Chondrocyte (in vitro differentiated cells): ENCODE data around the gene TTLL11. TPM values are rescaled to one million over a fixed set of nuclear protein-coding genes. Genes with fewer than 3 reads are reported as not detected.
A peak's percentile ranks its signal among the peaks of the same experiment; 100 is the strongest.

Source experiments
- DNase-seq: peaks from one replicate; pipeline ENCODE4 v3.0.0; 2021; ENCODE audit warnings: mixed read lengths, low spot score
- H3K27ac Mint-ChIP-seq: one replicate; pipeline ENCODE4 v1.8.0; 2021; ENCODE audit warnings: mild to moderate bottlenecking, moderate library complexity, mixed read lengths; ENCODE audit not compliant: unreplicated experiment
- H3K27me3 Mint-ChIP-seq: 2 replicates; pipeline ENCODE4 v1.8.0; 2021; ENCODE audit warnings: low read depth, mixed read lengths
- H3K36me3 Mint-ChIP-seq: 2 replicates; pipeline ENCODE4 v1.8.0; 2021; ENCODE audit warnings: low read depth, mixed read lengths
- H3K4me1 Mint-ChIP-seq: 2 replicates; pipeline ENCODE4 v1.8.0; 2021; ENCODE audit warnings: low read depth, mild to moderate bottlenecking, mixed read lengths
- H3K4me3 Mint-ChIP-seq: one replicate; pipeline ENCODE4 v1.8.0; 2021; ENCODE audit warnings: mild to moderate bottlenecking, moderate library complexity, mixed read lengths; ENCODE audit not compliant: unreplicated experiment
- H3K9me3 Mint-ChIP-seq: 2 replicates; pipeline ENCODE4 v1.8.0; 2021; ENCODE audit warnings: low read depth, mixed read lengths
- total RNA-seq: library from RNA; stranded (reverse); gene quantifications from 3 replicates; pipeline ENCODE4 v1.2.1, GENCODE V29; 2021
- TF ChIP-seq, protein P1 (sequence below): fragments of 200-600 bp; sonication (generic); IDR thresholded peaks from 2 replicates; pipeline ENCODE4 v1.5.0; 2021; ENCODE audit warnings: antibody characterized with exemption, mild to moderate bottlenecking, moderate library complexity

The TTLL11 gene
- total RNA-seq, 1 donor from 2014 or later = 9.1 TPM

GRCh38 chr9:121836366-121836885 is 256.7 kb downstream of the TTLL11 start:
- no peak overlapping the region for H3K4me3 Mint-ChIP-seq
- TF ChIP-seq, protein P1, sequence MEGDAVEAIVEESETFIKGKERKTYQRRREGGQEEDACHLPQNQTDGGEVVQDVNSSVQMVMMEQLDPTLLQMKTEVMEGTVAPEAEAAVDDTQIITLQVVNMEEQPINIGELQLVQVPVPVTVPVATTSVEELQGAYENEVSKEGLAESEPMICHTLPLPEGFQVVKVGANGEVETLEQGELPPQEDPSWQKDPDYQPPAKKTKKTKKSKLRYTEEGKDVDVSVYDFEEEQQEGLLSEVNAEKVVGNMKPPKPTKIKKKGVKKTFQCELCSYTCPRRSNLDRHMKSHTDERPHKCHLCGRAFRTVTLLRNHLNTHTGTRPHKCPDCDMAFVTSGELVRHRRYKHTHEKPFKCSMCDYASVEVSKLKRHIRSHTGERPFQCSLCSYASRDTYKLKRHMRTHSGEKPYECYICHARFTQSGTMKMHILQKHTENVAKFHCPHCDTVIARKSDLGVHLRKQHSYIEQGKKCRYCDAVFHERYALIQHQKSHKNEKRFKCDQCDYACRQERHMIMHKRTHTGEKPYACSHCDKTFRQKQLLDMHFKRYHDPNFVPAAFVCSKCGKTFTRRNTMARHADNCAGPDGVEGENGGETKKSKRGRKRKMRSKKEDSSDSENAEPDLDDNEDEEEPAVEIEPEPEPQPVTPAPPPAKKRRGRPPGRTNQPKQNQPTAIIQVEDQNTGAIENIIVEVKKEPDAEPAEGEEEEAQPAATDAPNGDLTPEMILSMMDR = no peak

DNA sequence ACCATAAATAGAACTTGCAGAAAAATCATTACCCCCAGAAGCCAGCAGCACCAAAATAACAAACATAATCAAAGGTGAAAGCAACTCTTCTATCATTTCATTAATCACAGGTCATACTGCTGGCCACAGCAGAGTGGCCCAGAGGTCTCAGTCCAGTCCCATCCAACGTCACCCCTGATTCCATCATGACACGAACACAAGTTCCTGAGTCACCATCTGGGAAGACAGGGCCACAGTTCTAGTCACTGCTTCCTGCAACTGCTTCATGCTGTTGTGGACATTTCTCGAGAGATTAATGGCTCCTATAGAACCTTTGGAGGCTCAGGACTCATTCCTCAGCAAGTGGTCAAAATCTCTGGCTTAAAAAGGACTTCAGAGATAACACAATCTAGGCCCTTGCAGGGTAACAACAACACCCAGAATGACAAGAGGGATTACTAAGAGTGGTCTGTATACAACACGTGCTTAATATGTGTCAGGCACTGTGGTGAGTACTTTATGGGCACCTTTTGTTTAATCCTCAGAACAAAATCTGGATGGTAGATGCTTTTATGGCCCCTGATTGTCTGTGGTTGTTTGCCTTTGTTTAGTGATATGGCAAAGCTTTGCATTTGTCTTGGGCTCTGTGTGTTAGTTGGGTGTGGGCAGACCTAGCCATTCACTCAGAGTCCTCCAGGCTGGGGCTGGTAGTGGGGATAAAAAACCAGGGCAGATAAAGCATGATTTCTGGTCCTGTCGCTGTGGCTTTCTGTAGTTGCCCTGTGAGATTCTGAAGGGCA is 257.3 kb downstream of the TTLL11 start:
- Mint-ChIP-seq H3K36me3 (peaks cover 2% of the 10 kb centered on the region), H3K9me3 (no peaks in the 10 kb centered on the region), H3K4me1 (no peaks in the 10 kb centered on the region), H3K27me3 (no peaks in the 10 kb centered on the region), H3K27ac (no peak overlapping the region), H3K4me3 (no peak overlapping the region)
- TF ChIP-seq, protein P1 = no peak
- peak; percentile 6 for DNase-seq

More at GRCh38 chr9:121836366-121836885, 256.7 kb downstream of the TTLL11 start:
- no peak overlapping the region for H3K27ac Mint-ChIP-seq
- DNase-seq = peak; percentile 20
- peaks cover 2% of the 10 kb centered on the region for H3K36me3 Mint-ChIP-seq
- H3K27me3 Mint-ChIP-seq = no peaks in the 10 kb centered on the region
- H3K9me3 Mint-ChIP-seq = no peaks in the 10 kb centered on the region
- no peaks in the 10 kb centered on the region for H3K4me1 Mint-ChIP-seq

DNA sequence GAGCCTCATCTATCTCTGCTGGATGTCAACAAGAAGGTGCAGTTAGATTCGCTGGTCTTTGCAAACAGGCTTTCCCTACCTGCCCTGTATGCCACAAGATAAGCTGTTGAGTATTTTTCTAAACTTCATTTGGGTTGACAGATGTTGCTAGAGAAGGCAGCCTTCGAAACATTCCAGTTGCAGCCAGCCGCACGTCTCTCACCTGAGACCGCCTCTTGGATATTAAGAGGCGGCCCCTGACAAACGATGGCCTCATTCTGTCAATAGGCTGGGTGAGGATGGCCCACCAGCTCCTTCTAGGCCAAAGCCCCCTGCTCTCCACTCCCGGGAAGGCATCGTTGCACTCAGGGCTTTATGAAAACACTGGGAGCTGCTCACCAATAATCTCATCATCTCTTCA is 260.0 kb downstream of the TTLL11 start:
- Mint-ChIP-seq H3K9me3 (no peaks in the 10 kb centered on the region), H3K4me3 (no peak overlapping the region), H3K27me3 (no peaks in the 10 kb centered on the region), H3K36me3 (peaks cover 2% of the 10 kb centered on the region), H3K27ac (no peak overlapping the region), H3K4me1 (peaks cover 6% of the 10 kb centered on the region)
- DNase-seq = peak; percentile 35
- TF ChIP-seq, protein P1 = no peak

GRCh38 chr9:121831869-121832268 is 261.2 kb downstream of the TTLL11 start:
- H3K4me1 Mint-ChIP-seq = peaks cover 6% of the 10 kb centered on the region
- H3K27me3 Mint-ChIP-seq = no peaks in the 10 kb centered on the region
- H3K4me3 Mint-ChIP-seq = no peak overlapping the region
- peaks cover 2% of the 10 kb centered on the region for H3K36me3 Mint-ChIP-seq
- TF ChIP-seq, protein P1 = no peak
- H3K9me3 Mint-ChIP-seq = no peaks in the 10 kb centered on the region
- peak; percentile 37 for DNase-seq
- H3K27ac Mint-ChIP-seq = no peak overlapping the region

- Mint-ChIP-seq H3K27me3 (no peaks in the 10 kb centered on the region), H3K9me3 (no peaks in the 10 kb centered on the region), H3K27ac (no peak overlapping the region), H3K4me3 (no peak overlapping the region), H3K4me1 (peaks cover 6% of the 10 kb centered on the region), H3K36me3 (no peaks in the 10 kb centered on the region)
- peak; percentile 12 for DNase-seq
- TF ChIP-seq, protein P1 = no peak
Measured at GRCh38 chr9:121830441-121831140, 262.5 kb downstream of the TTLL11 start.
